Stimulated activated naive CD8-positive, alpha-beta T cell treated with anti-CD3 and anti-CD28 coated beads, Interleukin-15, Interleukin-2, amounts not matched to agents 100 ng/mL and 50 ng/mL, for 24 hours (primary cell): Measurements from ENCODE around the gene TRAPPC12.

Source experiments
- H3K27ac Mint-ChIP-seq: one replicate; pipeline ENCODE4 v1.8.0; 2021; ENCODE audit warnings: mild to moderate bottlenecking, mixed read lengths
- H3K27me3 Mint-ChIP-seq: one replicate; pipeline ENCODE4 v1.8.0; 2021; ENCODE audit warnings: mixed read lengths
- H3K36me3 Mint-ChIP-seq: one replicate; pipeline ENCODE4 v1.8.0; 2021; ENCODE audit warnings: low read depth, mixed read lengths
- H3K4me1 Mint-ChIP-seq: one replicate; pipeline ENCODE4 v1.8.0; 2021; ENCODE audit warnings: low read depth, mixed read lengths
- H3K4me3 Mint-ChIP-seq: one replicate; pipeline ENCODE4 v1.8.0; 2021; ENCODE audit warnings: mild to moderate bottlenecking, mixed read lengths
- H3K9me3 Mint-ChIP-seq: one replicate; pipeline ENCODE4 v1.8.0; 2021; ENCODE audit warnings: mixed read lengths

TRAPPC12 gene

GRCh38 chr2:3429066-3429610, 49.6 kb downstream of the TRAPPC12 start:
- peaks cover 14% of the 10 kb centered on the region for H3K4me1 Mint-ChIP-seq
- H3K27ac Mint-ChIP-seq, result peak overlapping the region; percentile 57
- peaks cover 63% of the 10 kb centered on the region for H3K36me3 Mint-ChIP-seq
- H3K9me3 Mint-ChIP-seq, result no peaks in the 10 kb centered on the region
- H3K4me3 Mint-ChIP-seq, result no peak overlapping the region
- H3K27me3 Mint-ChIP-seq, result no peaks in the 10 kb centered on the region

GRCh38 chr2:3430172-3430571, 50.7 kb downstream of the TRAPPC12 start:
- no peaks in the 10 kb centered on the region for H3K9me3 Mint-ChIP-seq
- H3K4me1 Mint-ChIP-seq, result peaks cover 14% of the 10 kb centered on the region
- no peak overlapping the region for H3K4me3 Mint-ChIP-seq
- no peaks in the 10 kb centered on the region for H3K27me3 Mint-ChIP-seq
- peaks cover 59% of the 10 kb centered on the region for H3K36me3 Mint-ChIP-seq
- no peak overlapping the region for H3K27ac Mint-ChIP-seq

DNA sequence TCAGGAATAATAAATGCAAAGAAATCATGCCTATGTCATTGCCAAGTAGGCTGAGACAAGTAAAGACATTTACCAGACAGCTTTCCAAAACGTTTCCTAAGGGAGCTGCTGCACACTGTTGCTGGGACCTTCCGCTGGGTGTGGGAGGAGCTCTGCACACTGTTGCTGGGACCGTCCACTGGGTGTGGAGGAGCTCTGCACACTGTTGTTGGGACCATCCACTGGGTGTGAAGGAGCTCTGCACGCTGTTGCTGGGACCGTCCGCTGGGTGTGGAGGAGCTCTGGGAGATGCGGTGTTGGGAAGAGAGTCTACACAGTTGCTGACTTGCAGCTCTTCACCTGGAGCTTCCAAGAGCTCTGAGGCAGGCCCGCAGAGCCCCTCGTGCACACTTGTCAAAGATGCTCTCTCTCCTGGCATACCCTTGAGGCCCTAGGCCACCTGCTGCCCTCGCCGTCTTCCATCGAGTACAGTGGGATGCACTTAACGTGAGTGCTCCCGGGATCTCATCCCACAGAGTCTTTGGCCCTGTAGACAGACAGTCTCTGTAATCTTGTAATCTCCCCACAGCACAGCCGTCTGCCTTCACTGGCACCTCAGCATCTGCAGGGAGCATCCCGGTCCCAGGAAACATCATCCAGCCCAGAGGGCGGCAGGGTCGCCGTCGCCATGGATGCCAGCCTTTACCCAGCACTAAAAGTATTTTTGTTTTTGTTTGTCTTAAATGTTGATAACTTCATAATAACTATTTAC, 51.4 kb downstream of the TRAPPC12 start:
- H3K27me3 Mint-ChIP-seq, result no peaks in the 10 kb centered on the region
- H3K36me3 Mint-ChIP-seq, result peaks cover 52% of the 10 kb centered on the region
- no peak overlapping the region for H3K4me3 Mint-ChIP-seq
- H3K9me3 Mint-ChIP-seq, result no peaks in the 10 kb centered on the region
- H3K4me1 Mint-ChIP-seq, result peaks cover 14% of the 10 kb centered on the region
- no peak overlapping the region for H3K27ac Mint-ChIP-seq

- Mint-ChIP-seq H3K4me1 (peaks cover 14% of the 10 kb centered on the region), H3K9me3 (no peaks in the 10 kb centered on the region), H3K4me3 (no peak overlapping the region), H3K27ac (no peak overlapping the region), H3K27me3 (no peaks in the 10 kb centered on the region), H3K36me3 (peaks cover 45% of the 10 kb centered on the region)
Observed at GRCh38 chr2:3432067-3432466, 52.6 kb downstream of the TRAPPC12 start.

DNA sequence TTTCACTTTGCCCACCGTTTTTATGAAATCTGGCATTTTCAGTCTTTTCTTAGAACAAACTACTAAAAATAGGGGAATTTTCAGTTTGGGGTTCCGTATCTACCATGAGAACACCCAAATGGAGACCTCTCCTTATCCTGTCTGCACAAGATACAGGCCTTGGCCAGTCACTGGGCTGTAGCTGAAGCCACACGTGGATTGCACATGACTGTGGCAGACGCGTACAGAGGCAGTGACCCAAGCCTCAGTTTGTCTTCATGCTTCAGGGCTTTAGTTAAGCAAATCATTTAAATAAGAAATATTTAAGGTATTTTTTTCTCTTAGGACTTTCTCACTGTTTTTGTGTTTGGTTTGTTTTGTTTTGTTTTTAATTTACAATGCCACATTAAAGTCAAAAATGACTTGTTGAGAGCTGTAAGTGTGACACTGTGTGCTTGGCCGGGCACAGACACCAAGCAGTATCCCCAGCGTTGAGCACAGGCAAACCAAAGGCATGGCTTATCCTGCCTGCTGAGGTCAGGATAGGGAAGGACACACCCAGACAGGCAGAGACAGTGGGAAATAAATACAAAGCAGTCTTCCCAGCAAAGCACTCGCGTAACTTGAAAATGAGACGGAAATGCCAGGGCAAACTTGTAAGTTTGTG, 53.3 kb downstream of the TRAPPC12 start:
- Mint-ChIP-seq H3K4me1 (peaks cover 7% of the 10 kb centered on the region), H3K9me3 (no peaks in the 10 kb centered on the region), H3K4me3 (no peak overlapping the region), H3K27me3 (no peaks in the 10 kb centered on the region), H3K36me3 (peaks cover 40% of the 10 kb centered on the region), H3K27ac (no peak overlapping the region)

- peaks cover 37% of the 10 kb centered on the region for H3K36me3 Mint-ChIP-seq
- no peak overlapping the region for H3K27ac Mint-ChIP-seq
- no peaks in the 10 kb centered on the region for H3K9me3 Mint-ChIP-seq
- H3K4me3 Mint-ChIP-seq, result no peak overlapping the region
- no peaks in the 10 kb centered on the region for H3K27me3 Mint-ChIP-seq
- H3K4me1 Mint-ChIP-seq, result peaks cover 3% of the 10 kb centered on the region
Observed at GRCh38 chr2:3433339-3433699, 53.8 kb downstream of the TRAPPC12 start.

GRCh38 chr2:3433776-3434400, 54.4 kb downstream of the TRAPPC12 start:
- Mint-ChIP-seq H3K9me3 (no peaks in the 10 kb centered on the region), H3K4me3 (no peak overlapping the region), H3K36me3 (peaks cover 34% of the 10 kb centered on the region), H3K4me1 (peaks cover under 1% of the 10 kb centered on the region), H3K27me3 (no peaks in the 10 kb centered on the region), H3K27ac (no peak overlapping the region)

DNA sequence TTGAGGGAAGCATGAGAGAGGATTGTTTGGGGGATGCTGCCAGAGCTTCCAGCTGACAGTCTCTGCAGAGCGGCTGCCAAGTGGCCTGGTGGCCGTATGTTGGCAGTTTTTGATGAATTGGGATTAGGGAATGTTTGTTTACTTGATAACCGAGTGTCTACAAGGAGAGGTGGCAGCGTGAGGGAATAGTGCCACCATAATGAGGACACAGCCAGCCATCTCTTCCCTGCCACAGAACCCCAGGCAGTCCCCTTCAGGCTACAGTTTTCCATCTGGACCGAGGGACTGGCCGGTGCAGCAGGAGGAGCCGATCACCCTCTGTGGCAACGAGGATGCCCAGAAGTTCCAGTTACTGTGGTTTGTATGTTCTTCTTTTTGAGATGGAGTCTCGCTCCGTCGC, 55.2 kb downstream of the TRAPPC12 start:
- Mint-ChIP-seq H3K36me3 (peaks cover 26% of the 10 kb centered on the region), H3K27me3 (no peaks in the 10 kb centered on the region)

DNA sequence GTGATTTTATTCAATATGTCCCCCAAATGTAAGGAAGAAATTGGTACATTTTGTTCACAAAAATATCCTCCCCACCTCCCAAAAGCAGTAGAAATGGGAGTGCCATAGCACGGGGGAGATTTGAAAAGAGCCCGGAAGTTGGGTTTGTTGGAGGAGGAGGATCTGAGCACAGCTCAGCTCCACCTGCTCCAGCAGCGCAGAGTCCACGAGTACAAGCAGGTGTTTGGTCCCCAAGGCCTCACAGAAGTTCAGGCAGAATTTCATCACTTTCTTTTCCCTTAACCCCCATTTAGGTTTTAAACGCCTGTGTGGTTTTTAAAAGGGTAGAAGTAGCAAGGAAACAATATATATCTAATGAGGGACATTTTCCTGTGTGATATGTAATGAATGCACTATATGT, 56.0 kb downstream of the TRAPPC12 start:
- no peaks in the 10 kb centered on the region for H3K9me3 Mint-ChIP-seq
- no peak overlapping the region for H3K27ac Mint-ChIP-seq
- no peaks in the 10 kb centered on the region for H3K27me3 Mint-ChIP-seq
- H3K4me3 Mint-ChIP-seq, result no peak overlapping the region
- peaks cover 19% of the 10 kb centered on the region for H3K36me3 Mint-ChIP-seq
- H3K4me1 Mint-ChIP-seq, result peaks cover 7% of the 10 kb centered on the region

More for the DNA sequence above, 55.2 kb downstream of the TRAPPC12 start:
- H3K4me3 Mint-ChIP-seq, result no peak overlapping the region
- H3K9me3 Mint-ChIP-seq, result no peaks in the 10 kb centered on the region
- H3K27ac Mint-ChIP-seq, result no peak overlapping the region
- H3K4me1 Mint-ChIP-seq, result no peaks in the 10 kb centered on the region

DNA sequence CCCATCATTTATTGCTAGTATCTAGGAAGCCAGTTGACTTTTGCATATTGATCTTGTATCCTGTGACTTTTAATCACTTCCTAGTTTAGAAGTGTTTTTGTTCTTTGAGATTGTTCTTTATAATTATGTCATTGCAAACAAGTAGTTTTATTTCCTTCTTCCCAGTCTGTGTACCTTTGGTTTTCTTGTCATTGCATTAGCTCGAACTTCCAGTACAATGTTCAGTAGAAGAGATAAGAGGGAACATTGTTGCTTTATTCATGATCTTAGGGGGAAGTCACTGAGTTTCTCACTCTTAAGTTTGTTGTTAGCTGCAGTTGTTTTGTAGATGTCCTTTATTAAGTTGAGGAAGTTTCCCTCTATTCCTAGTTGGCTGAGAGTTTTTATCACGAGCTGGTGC, 61.0 kb downstream of the TRAPPC12 start:
- no peaks in the 10 kb centered on the region for H3K9me3 Mint-ChIP-seq
- H3K36me3 Mint-ChIP-seq, result peaks cover 25% of the 10 kb centered on the region
- peaks cover 18% of the 10 kb centered on the region for H3K4me1 Mint-ChIP-seq
- H3K4me3 Mint-ChIP-seq, result no peak overlapping the region
- H3K27me3 Mint-ChIP-seq, result no peaks in the 10 kb centered on the region
- H3K27ac Mint-ChIP-seq, result no peak overlapping the region

- Mint-ChIP-seq H3K4me1 (peaks cover 18% of the 10 kb centered on the region), H3K27ac (no peak overlapping the region), H3K9me3 (no peaks in the 10 kb centered on the region), H3K4me3 (no peak overlapping the region), H3K27me3 (no peaks in the 10 kb centered on the region), H3K36me3 (peaks cover 35% of the 10 kb centered on the region)
Observed at GRCh38 chr2:3441465-3441864, 62.0 kb downstream of the TRAPPC12 start.

GRCh38 chr2:3442185-3442584, 62.7 kb downstream of the TRAPPC12 start:
- H3K27me3 Mint-ChIP-seq, result no peaks in the 10 kb centered on the region
- no peak overlapping the region for H3K27ac Mint-ChIP-seq
- peaks cover 18% of the 10 kb centered on the region for H3K4me1 Mint-ChIP-seq
- peaks cover 37% of the 10 kb centered on the region for H3K36me3 Mint-ChIP-seq
- H3K9me3 Mint-ChIP-seq, result no peaks in the 10 kb centered on the region
- H3K4me3 Mint-ChIP-seq, result no peak overlapping the region

DNA sequence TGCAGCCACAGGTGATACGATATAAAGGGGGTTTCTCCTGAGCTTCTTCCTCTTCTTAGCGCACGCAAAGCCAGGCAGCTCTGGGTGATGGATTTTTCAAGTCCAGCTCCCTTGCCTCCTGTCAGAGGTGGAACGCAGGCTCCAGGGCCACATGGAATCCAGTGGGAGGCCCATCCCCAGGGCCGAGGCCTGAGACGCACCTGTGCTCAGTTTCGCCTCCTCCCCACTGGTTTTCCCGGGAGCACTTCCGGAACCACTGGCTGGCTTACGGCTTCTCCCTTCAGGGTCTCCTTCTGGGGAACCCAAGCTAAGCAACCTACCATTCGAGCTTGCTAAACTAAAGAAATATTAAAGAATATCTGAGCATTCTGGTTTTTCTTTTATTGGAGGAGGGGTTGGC, 63.6 kb downstream of the TRAPPC12 start:
- Mint-ChIP-seq H3K4me3 (no peak overlapping the region), H3K27ac (no peak overlapping the region), H3K4me1 (peaks cover 18% of the 10 kb centered on the region), H3K27me3 (no peaks in the 10 kb centered on the region), H3K36me3 (peaks cover 40% of the 10 kb centered on the region), H3K9me3 (no peaks in the 10 kb centered on the region)

GRCh38 chr2:3443506-3444084, 64.1 kb downstream of the TRAPPC12 start:
- peaks cover 18% of the 10 kb centered on the region for H3K4me1 Mint-ChIP-seq
- H3K9me3 Mint-ChIP-seq, result no peaks in the 10 kb centered on the region
- H3K27me3 Mint-ChIP-seq, result no peaks in the 10 kb centered on the region
- no peak overlapping the region for H3K4me3 Mint-ChIP-seq
- H3K27ac Mint-ChIP-seq, result no peak overlapping the region
- peaks cover 40% of the 10 kb centered on the region for H3K36me3 Mint-ChIP-seq

- Mint-ChIP-seq H3K4me1 (peaks cover 8% of the 10 kb centered on the region), H3K9me3 (no peaks in the 10 kb centered on the region), H3K27me3 (no peaks in the 10 kb centered on the region), H3K36me3 (peaks cover 53% of the 10 kb centered on the region), H3K27ac (no peak overlapping the region), H3K4me3 (no peak overlapping the region)
Observed at GRCh38 chr2:3445891-3446290, 66.4 kb downstream of the TRAPPC12 start.
